Measurements from ENCODE around the gene OR4Q2.
"Not testable (repeated sequence)": the region's sequence is repeated elsewhere in the genome, so short reads cannot be mapped to it uniquely, and the experiment has no call there.

Gene OR4Q2

GRCh38 chr14:20001863-20002262 is at the start of gene OR4Q2:
Gene OR4Q2 (plus strand): TSS chr14:20002163.
- no peak for DNase-seq

GRCh38 chr14:19969735-19970134 is 32.2 kb upstream of the OR4Q2 start:
- not testable (repeated sequence) for DNase-seq

GRCh38 chr14:19974844-19975243 is 27.1 kb upstream of the OR4Q2 start:
- DNase-seq: no peak

- no peak for DNase-seq
Measured at GRCh38 chr14:19975291-19975690, 26.7 kb upstream of the OR4Q2 start, which contains the start of gene OR4K15. Gene OR4K15 (plus strand): TSS chr14:19975591. CDS start chr14:19975591, 0 bp downstream.

- no peak for DNase-seq
Measured at GRCh38 chr14:19993438-19993837, 8.5 kb upstream of the OR4Q2 start.

GRCh38 chr14:20002319-20002718 is 356 bp downstream of the OR4Q2 start:
- no peak for DNase-seq

GRCh38 chr14:20008156-20008555 is 6.2 kb downstream of the OR4Q2 start:
- no peak for DNase-seq

GRCh38 chr14:20019257-20019865 is 17.4 kb downstream of the OR4Q2 start, which contains the start of gene OR4K14:
Gene OR4K14 (minus strand): TSS chr14:20019307. CDS start chr14:20015193, 4,114 bp downstream.
- no peak for DNase-seq

- no peak for DNase-seq
Measured at GRCh38 chr14:20031058-20031457, 29.1 kb downstream of the OR4Q2 start.

- DNase-seq: no peak
Measured at GRCh38 chr14:20035449-20035848, 33.5 kb downstream of the OR4Q2 start.

- no peak for DNase-seq
Measured at GRCh38 chr14:20035938-20036337, 34.0 kb downstream of the OR4Q2 start, which contains the start of gene OR4K13. Gene OR4K13 (minus strand): TSS chr14:20036038. CDS start chr14:20034758, 1,280 bp downstream.

GRCh38 chr14:20044243-20044642 is 42.3 kb downstream of the OR4Q2 start:
- no peak for DNase-seq

- no peak for DNase-seq
Measured at GRCh38 chr14:20048202-20048601, 46.2 kb downstream of the OR4Q2 start.

Data from activated CD8-positive, alpha-beta memory T cell treated with anti-CD3 and anti-CD28 coated beads, Interleukin-2, amount 50 U/mL, for 48 hours (primary cell).